Panc1 (cell line): ENCODE data around the gene PRDM5. TPM values are rescaled to one million over a fixed set of nuclear protein-coding genes. Genes with fewer than 3 reads are reported as not detected.
"Not testable (repeated sequence)": the region's sequence is repeated elsewhere in the genome, so short reads cannot be mapped to it uniquely, and the experiment has no call there.

Experiments
- ATAC-seq: fragments of 200-7000 bp; cut with Tn5 transposase; 2 replicates; pipeline ENCODE4 v1.9.1; 2020; ENCODE audit warnings: mild to moderate bottlenecking, moderate library complexity
- BruUV-seq: library from RNA; stranded (reverse); fragments of 400-500 nt; replicated peaks from 2 replicates; lab custom pipeline; 2021; lab: Mats Ljungman, UMichigan
- CTCF ChIA-PET: fragments of 300-600 bp; sonication (Branson Sonifier 250); formaldehyde crosslinking; loops from one replicate; lab custom pipeline; 2022; ENCODE audit warnings: antibody characterized with exemption; lab: Charles Lee
- POLR2A ChIA-PET: fragments of 300-600 bp; sonication (Branson Sonifier 250); formaldehyde crosslinking; loops from one replicate; lab custom pipeline; 2022; ENCODE audit warnings: antibody characterized with exemption; lab: Charles Lee
- DNase-seq: peaks from one replicate; pipeline ENCODE4 v3.0.0-alpha.2; 2010; ENCODE audit warnings: low read depth, low spot score
- H3K27ac ChIP-seq: 2 replicates; pipeline ENCODE4 v1.5.1; 2011; ENCODE audit warnings: mild to moderate bottlenecking, low read length, inconsistent platforms
- H3K27me3 ChIP-seq: fragments of 200-500 bp; sonication (Bioruptor generic); 2 replicates; pipeline ENCODE4 v1.6.0; 2014; ENCODE audit warnings: low read length, inconsistent platforms; ENCODE audit not compliant: control insufficient read depth, insufficient read depth
- H3K36me3 ChIP-seq: fragments of 200-500 bp; sonication (Bioruptor generic); 2 replicates; pipeline ENCODE4 v1.5.1; 2014; ENCODE audit warnings: inconsistent platforms, mild to moderate bottlenecking, low read length, moderate library complexity; ENCODE audit not compliant: control insufficient read depth, insufficient read depth
- H3K4me1 ChIP-seq: 2 replicates; pipeline ENCODE4 v1.5.1; 2011; ENCODE audit warnings: inconsistent platforms, mild to moderate bottlenecking, low read length, moderate library complexity; ENCODE audit not compliant: control insufficient read depth, insufficient read depth
- H3K4me3 ChIP-seq, 2 experiments: 2 replicates each; pipeline ENCODE4 v1.5.1; 2011 to 2012; ENCODE audit warnings: low read depth in 2 of 2, low read length in 2 of 2, mild to moderate bottlenecking in 2 of 2, inconsistent platforms in 1 of 2, moderate library complexity in 1 of 2
- H3K9me3 ChIP-seq: fragments of 200-500 bp; sonication (Bioruptor generic); 2 replicates; pipeline ENCODE4 v1.5.1; 2014; ENCODE audit warnings: low read depth, mild to moderate bottlenecking, inconsistent platforms, low read length, moderate library complexity; ENCODE audit not compliant: control insufficient read depth, insufficient read depth
- POLR2AphosphoS5 ChIP-seq: IDR thresholded peaks from 2 replicates; pipeline ENCODE4 v1.6.1; 2012; ENCODE audit warnings: mild to moderate bottlenecking, low read depth, low read length, moderate library complexity
- SIN3A ChIP-seq: IDR thresholded peaks from 2 replicates; pipeline ENCODE4 v1.6.1; 2012; ENCODE audit warnings: low read depth, mild to moderate bottlenecking, low read length, moderate library complexity, borderline replicate concordance; ENCODE audit not compliant: insufficient read depth
- TCF7L2 ChIP-seq: IDR thresholded peaks from 2 replicates; pipeline ENCODE4 v1.6.1; 2011; ENCODE audit warnings: mild to moderate bottlenecking, low read depth, low read length, inconsistent platforms
- in situ Hi-C: cut with HindIII; loops from 2 replicates; pipeline ENCODE4 v1.10.0; 2016; ENCODE audit warnings: low sequenced_read_pairs, low pct_unique_long_range_greater_than_20kb
- intact Hi-C: fragments of 100-400 bp; cut with micrococcal nuclease; formaldehyde crosslinking; loops from one replicate; pipeline ENCODE4 v1.10.0; 2022; ENCODE audit not compliant: unreplicated experiment
- total RNA-seq: library from RNA; stranded (reverse); gene quantifications from one replicate; pipeline ENCODE4 v1.2.1, GENCODE V29; 2021; ENCODE audit not compliant: unreplicated experiment
- TF ChIP-seq, protein P1 (sequence below), 2 experiments: IDR thresholded peaks; 2 replicates each; pipeline ENCODE4 v1.6.1; 2011 to 2012; ENCODE audit warnings: low read depth in 2 of 2, control low read depth in 1 of 2, low read length in 1 of 2, mild to moderate bottlenecking in 1 of 2, moderate library complexity in 1 of 2; ENCODE audit not compliant: insufficient read depth in 1 of 2
- TF ChIP-seq, protein P2 (sequence below): fragments of 450-650 bp; IDR thresholded peaks from 2 replicates; pipeline ENCODE4 v1.5.1; 2017; ENCODE audit warnings: mild to moderate bottlenecking

The PRDM5 gene
- total RNA-seq, 1 experiment from 2014 or later = 8.4 TPM

DNA sequence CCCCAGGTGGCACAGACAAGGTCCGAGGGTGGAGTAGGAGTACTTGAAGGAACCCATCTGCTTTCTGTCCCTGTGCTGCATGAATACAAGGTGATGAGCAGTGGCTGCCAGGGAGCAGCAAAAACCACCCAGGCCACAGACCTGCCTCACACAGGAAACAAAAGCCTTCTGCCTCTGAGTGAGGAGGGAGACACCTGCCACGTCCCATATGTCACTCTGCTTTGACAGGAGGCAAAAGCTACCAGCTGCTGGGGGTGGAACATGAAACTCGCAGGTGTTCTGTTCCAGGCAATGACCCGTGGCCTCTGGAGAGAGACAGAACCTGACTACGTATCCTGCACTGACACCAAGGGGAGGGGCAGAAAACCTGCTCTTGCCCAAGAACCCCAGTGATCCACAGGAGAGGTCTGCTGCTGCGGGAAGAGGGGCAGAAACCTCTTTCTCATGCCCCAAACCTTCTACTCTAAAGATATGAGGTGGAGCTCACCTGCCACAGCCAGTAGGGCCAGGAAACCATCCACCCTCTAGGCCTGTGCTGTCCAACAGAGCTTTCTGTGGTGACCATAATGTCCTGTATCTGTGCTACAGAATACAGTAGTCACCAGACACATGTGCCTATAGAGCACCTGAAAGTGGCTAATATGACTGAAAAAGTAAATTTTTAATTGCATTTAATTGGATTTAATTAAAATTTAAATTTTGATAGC, 172.9 kb downstream of the PRDM5 start:
- CTCF ChIA-PET = no interaction called here
- in situ Hi-C loops = no loop called here

DNA sequence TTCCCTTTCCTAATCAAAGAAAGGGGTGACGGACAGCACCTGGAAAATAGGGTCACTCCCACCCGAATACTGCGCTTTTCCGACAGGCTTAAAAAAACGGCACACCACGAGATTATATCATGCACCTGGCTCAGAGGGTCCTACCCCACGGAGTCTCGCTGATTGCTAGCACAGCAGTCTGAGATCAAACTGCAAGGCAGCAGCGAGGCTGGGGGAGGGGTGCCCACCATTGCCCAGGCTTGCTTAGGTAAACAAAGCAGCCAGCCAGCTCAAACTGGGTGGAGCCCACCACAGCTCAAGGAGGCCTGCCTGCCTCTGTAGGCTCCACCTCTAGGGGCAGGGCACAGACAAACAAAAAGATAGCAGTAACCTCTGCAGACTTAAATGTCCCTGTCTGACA, 180.9 kb downstream of the PRDM5 start:
- in situ Hi-C loops, H3K4me1 ChIP-seq, intact Hi-C loops, H3K4me3 ChIP-seq, CTCF ChIA-PET, POLR2A ChIA-PET, H3K27ac ChIP-seq, ATAC-seq, DNase-seq, BruUV-seq, H3K27me3 ChIP-seq, H3K9me3 ChIP-seq, H3K36me3 ChIP-seq: not testable (repeated sequence)

More for the DNA sequence above, 172.9 kb downstream of the PRDM5 start:
- H3K9me3 ChIP-seq = no peaks in the 10 kb centered on the region
- no TSS peak for BruUV-seq
- H3K4me1 ChIP-seq = no peaks in the 10 kb centered on the region
- no peak for DNase-seq
- intact Hi-C loops = no loop called here
- H3K4me3 ChIP-seq = no peak overlapping the region
- H3K27ac ChIP-seq = no peak overlapping the region
- POLR2A ChIA-PET = no interaction called here
- no peak for ATAC-seq
- H3K36me3 ChIP-seq = no peaks in the 10 kb centered on the region
- no peaks in the 10 kb centered on the region for H3K27me3 ChIP-seq
- TF ChIP-seq SIN3A (no peak), TCF7L2 (no peak), POLR2AphosphoS5 (no peak)
- TF ChIP-seq, protein P1, sequence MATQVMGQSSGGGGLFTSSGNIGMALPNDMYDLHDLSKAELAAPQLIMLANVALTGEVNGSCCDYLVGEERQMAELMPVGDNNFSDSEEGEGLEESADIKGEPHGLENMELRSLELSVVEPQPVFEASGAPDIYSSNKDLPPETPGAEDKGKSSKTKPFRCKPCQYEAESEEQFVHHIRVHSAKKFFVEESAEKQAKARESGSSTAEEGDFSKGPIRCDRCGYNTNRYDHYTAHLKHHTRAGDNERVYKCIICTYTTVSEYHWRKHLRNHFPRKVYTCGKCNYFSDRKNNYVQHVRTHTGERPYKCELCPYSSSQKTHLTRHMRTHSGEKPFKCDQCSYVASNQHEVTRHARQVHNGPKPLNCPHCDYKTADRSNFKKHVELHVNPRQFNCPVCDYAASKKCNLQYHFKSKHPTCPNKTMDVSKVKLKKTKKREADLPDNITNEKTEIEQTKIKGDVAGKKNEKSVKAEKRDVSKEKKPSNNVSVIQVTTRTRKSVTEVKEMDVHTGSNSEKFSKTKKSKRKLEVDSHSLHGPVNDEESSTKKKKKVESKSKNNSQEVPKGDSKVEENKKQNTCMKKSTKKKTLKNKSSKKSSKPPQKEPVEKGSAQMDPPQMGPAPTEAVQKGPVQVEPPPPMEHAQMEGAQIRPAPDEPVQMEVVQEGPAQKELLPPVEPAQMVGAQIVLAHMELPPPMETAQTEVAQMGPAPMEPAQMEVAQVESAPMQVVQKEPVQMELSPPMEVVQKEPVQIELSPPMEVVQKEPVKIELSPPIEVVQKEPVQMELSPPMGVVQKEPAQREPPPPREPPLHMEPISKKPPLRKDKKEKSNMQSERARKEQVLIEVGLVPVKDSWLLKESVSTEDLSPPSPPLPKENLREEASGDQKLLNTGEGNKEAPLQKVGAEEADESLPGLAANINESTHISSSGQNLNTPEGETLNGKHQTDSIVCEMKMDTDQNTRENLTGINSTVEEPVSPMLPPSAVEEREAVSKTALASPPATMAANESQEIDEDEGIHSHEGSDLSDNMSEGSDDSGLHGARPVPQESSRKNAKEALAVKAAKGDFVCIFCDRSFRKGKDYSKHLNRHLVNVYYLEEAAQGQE (IDR thresholded peaks at IDR 0.05; ENCODE audit: insufficient read depth in 1 of 2, low read depth in 2 of 2, low read length in 1 of 2) = no peak
- TF ChIP-seq, protein P2, sequence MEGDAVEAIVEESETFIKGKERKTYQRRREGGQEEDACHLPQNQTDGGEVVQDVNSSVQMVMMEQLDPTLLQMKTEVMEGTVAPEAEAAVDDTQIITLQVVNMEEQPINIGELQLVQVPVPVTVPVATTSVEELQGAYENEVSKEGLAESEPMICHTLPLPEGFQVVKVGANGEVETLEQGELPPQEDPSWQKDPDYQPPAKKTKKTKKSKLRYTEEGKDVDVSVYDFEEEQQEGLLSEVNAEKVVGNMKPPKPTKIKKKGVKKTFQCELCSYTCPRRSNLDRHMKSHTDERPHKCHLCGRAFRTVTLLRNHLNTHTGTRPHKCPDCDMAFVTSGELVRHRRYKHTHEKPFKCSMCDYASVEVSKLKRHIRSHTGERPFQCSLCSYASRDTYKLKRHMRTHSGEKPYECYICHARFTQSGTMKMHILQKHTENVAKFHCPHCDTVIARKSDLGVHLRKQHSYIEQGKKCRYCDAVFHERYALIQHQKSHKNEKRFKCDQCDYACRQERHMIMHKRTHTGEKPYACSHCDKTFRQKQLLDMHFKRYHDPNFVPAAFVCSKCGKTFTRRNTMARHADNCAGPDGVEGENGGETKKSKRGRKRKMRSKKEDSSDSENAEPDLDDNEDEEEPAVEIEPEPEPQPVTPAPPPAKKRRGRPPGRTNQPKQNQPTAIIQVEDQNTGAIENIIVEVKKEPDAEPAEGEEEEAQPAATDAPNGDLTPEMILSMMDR = no peak

DNA sequence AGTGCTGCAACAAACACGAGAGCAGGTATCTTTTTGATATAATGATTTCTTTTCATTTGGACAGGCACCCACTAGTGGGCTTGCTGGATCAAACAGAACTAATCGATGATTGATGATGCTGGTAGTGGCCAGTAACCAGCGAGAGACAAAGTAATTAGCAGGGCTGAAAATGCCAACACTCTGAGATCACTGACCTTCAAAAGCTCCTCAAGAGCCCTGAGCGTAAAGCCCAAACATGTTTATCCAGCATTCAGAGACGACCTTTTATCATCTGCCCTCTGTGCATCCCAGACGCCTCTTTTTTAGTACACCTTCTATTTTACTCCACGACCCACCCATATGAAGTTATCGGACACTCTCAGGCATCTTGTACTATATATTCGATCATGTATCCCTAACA, 186.2 kb downstream of the PRDM5 start:
- CTCF ChIA-PET = no interaction called here

More for the DNA sequence above, 186.2 kb downstream of the PRDM5 start:
- in situ Hi-C loops = no loop called here
- POLR2A ChIA-PET = no interaction called here
- no peak for DNase-seq
- Histone ChIP-seq H3K4me3 (no peak overlapping the region), H3K4me1 (no peaks in the 10 kb centered on the region), H3K27ac (no peak overlapping the region), H3K27me3 (no peaks in the 10 kb centered on the region), H3K36me3 (no peaks in the 10 kb centered on the region), H3K9me3 (no peaks in the 10 kb centered on the region)
- BruUV-seq = no TSS peak
- intact Hi-C loops = no loop called here
- no peak for TF ChIP-seq TCF7L2
- no peak for TF ChIP-seq SIN3A
- no peak for TF ChIP-seq POLR2AphosphoS5
- TF ChIP-seq, protein P1 (IDR thresholded peaks at IDR 0.05; ENCODE audit: insufficient read depth in 1 of 2, low read depth in 2 of 2, low read length in 1 of 2) = no peak
- TF ChIP-seq, protein P2 = no peak
- no peak for ATAC-seq
